Adipose tissue (tissue), 3 donors: ENCODE results near the gene TBCD. TPM values are rescaled to one million over a fixed set of nuclear protein-coding genes. Genes with fewer than 3 reads are reported as not detected.
"Not testable (repeated sequence)": the region's sequence is repeated elsewhere in the genome, so short reads cannot be mapped to it uniquely, and the experiment has no call there.

Source experiments
- H3K27ac ChIP-seq: one replicate; pipeline ENCODE4 v1.5.1; 2013; ENCODE audit warnings: low read depth, low read length
- WGBS, 3 donors: extraction: QIAGEN DNeasy Blood & Tissue Kit; methylation state at CpG; one replicate each; pipeline ENCODE4 v1.1.7; 2013; 5-methylcytosine and 5-hydroxymethylcytosine counted together
- polyA plus RNA-seq, 3 donors: library from polyadenylated mRNA; stranded (reverse); fragments of 200-250 nt; gene quantifications; one replicate each; pipeline ENCODE4 v1.2.3, GENCODE V29; 2013
- donor health status: healthy with polysubstance abuse.
- donor health status: Bipolar disorder and iron deficiency.
- donor health status: healthy.

The TBCD gene
- polyA plus RNA-seq, 3 donors: 42.1 to 145 (median 65.1) TPM

DNA sequence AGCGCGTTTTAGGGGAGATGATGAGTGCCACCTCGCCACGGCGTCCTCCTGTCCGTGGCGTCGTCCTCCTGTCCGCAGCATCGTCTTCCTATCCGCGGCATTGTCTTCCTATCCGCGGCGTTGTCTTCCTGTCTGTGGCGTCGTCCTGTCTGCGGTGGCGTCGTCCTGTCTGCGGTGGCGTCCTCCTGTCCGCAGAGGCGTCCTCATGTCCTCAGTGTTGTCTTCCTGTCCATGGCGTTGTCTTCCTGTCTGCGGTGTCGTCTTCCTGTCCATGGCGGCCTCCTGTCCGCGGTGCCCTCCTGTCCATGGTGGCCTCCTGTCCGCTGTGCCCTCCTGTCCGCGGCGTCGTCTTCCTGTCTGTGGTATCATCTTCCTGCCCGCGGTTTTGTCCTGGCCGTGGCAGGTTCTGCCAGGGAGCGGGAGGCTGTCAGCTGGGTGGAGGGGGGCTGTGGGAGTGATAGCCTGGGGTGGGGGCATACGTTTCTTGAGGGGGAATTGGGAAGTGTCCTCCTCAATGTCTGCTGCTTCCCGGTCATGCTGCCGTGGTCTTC, 30.9 kb downstream of the TBCD start:
- 52 to 83% (median 62%) methylated on average over 42 of the region's 42 CpGs for WGBS, 3 donors
- no peak overlapping the region for H3K27ac ChIP-seq

DNA sequence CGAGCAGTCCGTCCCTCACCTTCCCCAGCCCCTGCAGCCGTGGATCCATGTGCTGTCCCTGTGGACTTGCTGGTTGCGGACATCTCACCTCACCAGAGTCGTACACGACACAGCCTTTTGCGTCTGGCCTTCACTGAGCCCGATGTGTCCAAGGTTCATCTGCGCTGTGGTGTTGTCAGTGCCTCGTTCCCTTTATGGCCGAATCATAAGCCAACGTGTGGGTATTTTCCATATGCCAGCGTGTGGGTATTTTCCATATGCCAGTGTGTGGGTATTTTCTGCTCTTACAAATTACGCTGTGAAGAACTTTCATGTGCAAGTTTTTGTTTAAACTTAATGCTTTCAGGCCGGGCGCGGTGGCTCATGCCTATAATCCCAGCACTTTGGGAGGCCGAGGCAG, 31.6 kb downstream of the TBCD start:
- H3K27ac ChIP-seq: no peak overlapping the region
- WGBS, 3 donors: 91 to 93% (median 93%) methylated on average over 18 of the region's 18 CpGs

DNA sequence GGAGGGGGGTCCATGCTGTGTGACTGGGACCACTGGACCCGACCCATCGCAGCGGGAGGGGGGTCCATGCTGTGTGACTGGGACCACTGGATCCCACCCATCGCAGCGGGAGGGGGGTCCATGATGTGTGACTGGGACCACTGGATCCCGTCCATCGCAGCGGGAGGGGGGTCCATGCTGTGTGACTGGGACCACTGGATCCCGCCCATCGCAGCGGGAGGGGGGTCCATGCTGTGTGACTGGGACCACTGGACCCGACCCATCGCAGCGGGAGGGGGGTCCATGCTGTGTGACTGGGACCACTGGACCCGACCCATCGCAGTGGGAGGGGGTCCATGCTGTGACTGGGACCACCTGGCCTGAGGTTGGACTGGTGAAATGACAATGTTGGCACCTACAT, 33.7 kb downstream of the TBCD start:
- WGBS, 3 donors: 95 to 99% (median 96%) methylated on average over 8 to 16 of the region's 16 CpGs
- not testable (repeated sequence) for H3K27ac ChIP-seq

DNA sequence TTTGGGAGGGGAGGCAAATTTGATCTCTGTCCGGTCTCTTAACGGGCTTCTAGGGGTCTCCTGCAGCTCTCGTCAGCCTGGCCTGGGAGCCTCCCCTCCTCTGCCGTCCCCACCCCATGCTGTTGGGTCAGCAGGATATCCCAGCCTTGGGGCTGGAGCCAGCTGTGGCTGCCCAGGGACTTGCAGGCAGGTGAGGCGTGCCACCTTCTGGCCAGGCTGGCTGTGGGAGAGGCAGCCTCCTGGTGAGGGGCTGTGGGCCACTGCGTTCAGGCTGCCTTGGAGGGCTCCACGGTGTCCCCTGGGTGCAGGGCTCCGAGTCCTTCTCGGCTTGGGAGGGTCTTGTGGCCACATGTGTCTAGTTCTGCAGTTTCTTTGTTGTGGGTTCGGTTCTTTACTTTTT, 34.6 kb downstream of the TBCD start:
- no peak overlapping the region for H3K27ac ChIP-seq
- WGBS, 3 donors: 78 to 98% (median 94%) methylated on average over 9 to 10 of the region's 10 CpGs

DNA sequence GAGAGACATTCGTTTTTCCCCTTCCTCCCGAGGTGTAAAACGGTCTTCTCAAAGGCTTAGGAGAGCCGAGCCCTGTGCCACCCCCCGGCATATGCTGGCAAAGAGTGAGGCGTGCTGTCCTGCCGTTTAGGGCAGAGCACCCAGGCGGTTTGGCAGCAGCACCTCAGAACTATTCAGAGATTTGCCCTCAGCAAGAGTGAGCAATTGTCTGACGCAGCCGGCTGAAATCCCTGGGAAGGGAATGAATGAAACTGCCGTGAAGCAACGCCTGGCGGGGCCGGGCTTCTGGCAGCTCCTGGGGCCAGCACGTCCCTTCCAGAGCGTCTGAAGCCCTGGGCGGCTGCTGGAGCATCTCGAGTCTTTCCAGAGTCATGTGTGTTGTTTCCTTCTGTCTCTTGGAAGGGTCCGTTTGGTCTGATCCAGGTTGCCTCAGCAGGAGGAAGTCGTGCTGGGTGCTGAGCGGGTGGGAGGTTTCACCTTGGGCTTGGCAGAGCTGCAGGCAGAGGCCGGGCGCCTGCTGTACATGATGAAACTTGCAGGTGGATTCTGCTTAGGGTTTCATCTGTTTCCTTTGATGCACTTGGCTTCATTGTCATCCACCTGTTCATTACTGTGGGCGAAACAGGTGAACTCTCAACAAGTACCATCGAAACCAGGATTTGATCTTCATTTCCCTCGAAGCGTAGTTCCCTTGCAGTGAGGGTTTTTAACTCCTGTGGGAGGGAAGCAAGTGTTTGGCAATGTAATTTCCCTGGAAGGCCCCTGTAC, 35.4 kb downstream of the TBCD start:
- 65 to 84% (median 70%) methylated on average over 27 of the region's 27 CpGs for WGBS, 3 donors
- H3K27ac ChIP-seq: no peak overlapping the region

DNA sequence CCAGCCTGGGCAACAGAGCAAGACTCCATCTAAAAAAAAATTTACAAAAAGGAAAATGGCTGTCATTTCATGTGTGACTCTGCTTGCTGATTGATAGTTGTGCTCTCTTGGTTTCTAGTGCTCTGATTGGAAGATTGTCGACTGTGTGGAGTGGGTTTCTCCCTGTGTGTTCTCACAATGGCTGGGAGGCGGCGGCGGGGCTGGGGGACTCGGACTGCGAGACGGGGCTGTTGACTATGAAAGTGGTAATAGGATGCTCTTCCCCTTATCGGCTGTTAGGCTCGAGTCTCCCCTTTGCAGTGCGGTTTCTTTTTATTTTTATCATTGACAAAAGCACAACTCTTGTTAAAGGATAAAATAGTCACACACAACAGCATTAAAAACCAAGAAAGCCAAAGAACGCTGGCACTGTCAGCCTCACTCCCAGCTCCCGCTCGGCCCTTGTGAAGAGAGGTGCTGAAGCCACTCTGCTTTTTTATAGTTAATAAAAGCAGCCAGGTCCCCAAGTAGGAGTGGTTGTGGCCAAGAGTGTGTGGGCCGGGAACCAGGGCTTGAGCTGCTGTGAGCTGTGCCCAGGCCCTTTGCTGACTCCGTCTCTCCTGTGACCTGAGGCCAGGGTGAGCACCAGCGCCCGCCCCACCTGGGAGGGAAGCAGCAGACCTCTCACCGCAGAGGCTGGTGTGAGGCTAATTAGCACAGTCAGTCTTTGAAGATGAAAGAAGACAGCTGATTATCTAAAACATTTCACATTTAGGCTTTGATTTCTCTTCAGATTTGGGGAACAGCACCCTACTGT, 36.5 kb downstream of the TBCD start:
- no peak overlapping the region for H3K27ac ChIP-seq
- 89 to 94% (median 92%) methylated on average over 18 of the region's 18 CpGs for WGBS, 3 donors

DNA sequence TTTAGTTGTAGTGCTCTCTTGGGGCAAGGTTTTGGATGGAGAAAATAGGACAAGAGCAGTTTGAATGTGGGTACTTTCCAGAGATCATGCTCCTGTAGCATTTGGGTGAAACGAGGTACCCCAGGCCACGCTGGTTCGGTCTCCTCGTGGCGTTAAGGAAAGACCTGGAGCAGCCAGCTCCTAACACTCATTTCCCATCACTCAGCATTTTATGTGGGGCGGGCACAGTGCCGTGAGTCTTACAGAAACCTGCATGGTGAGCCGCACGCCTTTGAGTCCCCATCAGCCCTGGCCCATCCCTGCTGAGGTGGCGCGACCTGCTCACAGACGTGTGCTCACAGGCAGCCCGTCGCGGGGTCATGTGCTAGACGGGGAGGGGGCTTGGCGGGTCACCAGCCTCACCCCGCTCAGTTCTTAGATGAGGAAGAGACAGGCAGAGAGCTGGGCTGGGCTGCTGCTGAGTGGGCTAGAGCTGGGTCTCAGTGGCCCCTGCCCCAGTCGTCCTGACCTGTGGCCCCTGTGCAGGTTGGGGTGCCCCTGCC, 37.3 kb downstream of the TBCD start:
- 89 to 96% (median 93%) methylated on average over 19 of the region's 19 CpGs for WGBS, 3 donors
- H3K27ac ChIP-seq: no peak overlapping the region

DNA sequence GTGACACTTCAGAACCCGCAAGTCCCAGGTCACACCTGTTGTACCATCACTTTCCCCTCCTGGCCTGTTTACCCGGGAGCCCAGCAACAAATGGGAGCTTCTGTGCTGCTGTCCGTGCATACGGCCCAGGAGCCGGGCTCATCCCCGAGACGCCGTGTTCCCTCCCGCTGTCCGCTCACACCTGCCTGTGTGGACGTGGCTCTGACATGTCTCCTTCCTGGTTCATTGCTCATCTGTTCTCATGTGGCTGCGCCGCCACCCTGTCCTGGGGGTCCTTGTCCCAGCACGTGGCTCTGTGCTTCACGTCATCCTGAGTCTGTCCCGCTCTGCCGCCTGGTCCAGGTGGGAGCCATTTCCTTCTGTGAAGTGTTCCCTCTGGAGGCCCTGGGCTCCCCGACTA, 37.9 kb downstream of the TBCD start:
- WGBS, 3 donors: 96% methylated on average over 18 of the region's 18 CpGs
- no peak overlapping the region for H3K27ac ChIP-seq

DNA sequence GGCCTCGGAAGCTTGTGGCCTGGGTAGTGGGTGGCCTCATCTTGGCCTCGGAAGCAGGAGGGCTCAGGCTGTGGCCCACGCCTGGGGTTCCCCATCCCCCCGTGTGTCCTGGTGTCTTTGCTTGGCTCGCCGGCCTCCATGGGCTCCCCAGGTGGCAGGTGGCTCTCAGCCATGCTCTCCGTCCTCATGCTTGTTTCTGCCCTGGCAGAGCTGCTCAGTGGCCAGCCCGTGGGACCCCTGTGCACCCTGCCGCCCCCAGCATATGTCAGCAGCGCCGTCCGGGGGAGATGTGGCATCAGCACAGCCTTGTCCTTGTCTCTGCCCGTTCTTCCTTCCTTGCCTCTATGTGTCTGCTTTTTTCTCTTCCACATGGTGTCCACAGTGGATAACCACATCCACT, 38.5 kb downstream of the TBCD start:
- WGBS, 3 donors: 91 to 97% (median 96%) methylated on average over 10 to 13 of the region's 13 CpGs

DNA sequence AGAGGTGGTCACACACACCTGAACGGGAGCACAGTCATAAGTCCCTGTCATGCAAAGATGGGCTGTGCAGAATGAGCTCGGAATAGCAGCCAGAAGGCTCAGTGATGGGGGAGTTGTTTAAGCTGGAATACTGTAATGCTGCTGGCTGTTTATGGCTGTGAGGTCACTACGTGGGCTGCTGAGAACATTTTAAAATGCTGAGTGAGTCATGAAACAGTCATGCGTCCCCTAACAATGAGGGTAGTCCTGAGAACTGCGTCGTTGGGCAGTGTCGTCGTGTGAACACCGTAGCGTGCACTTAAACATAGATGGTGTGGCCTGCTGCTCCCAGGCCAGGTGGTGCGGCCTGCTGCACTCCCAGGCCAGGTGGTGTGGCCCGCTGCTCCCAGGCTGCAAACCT, 39.7 kb downstream of the TBCD start:
- no peak overlapping the region for H3K27ac ChIP-seq
- WGBS, 3 donors: 75 to 84% (median 80%) methylated on average over 12 of the region's 12 CpGs

More for the DNA sequence above, 38.5 kb downstream of the TBCD start:
- H3K27ac ChIP-seq: no peak overlapping the region

DNA sequence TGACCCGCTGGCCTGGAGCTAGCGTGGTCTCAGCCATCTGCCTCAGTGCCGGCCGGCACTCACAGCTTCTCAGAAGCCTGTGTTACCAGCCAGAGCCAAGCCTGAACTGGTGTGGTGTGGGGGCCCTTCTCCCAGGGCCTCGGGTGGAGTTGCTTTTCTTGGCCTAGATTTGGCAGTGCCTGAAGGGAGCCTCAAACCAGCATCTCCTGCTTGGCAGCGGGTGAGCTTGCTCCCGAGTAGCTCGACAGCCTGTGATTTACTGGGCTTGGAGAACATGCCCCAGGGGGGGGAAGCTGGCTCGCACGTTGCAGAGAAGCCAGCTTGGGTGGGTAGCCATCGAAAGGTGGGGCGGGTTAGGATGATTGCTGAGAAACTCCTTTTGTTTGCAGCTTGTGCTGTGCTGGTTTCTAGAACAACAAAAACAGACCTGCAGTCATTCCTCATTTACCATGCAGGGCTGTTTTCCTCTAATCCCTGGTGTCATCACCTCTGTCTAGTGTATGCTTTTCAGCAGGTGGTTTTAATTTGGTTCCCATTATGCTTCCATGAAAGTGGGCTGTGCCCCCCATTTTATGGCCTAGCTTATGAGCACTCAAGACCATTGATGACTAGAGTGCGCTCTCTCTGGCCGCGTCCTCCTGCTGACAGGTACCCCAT, 42.2 kb downstream of the TBCD start:
- H3K27ac ChIP-seq: no peak overlapping the region
- WGBS, 3 donors: 74 to 84% (median 75%) methylated on average over 15 of the region's 15 CpGs

DNA sequence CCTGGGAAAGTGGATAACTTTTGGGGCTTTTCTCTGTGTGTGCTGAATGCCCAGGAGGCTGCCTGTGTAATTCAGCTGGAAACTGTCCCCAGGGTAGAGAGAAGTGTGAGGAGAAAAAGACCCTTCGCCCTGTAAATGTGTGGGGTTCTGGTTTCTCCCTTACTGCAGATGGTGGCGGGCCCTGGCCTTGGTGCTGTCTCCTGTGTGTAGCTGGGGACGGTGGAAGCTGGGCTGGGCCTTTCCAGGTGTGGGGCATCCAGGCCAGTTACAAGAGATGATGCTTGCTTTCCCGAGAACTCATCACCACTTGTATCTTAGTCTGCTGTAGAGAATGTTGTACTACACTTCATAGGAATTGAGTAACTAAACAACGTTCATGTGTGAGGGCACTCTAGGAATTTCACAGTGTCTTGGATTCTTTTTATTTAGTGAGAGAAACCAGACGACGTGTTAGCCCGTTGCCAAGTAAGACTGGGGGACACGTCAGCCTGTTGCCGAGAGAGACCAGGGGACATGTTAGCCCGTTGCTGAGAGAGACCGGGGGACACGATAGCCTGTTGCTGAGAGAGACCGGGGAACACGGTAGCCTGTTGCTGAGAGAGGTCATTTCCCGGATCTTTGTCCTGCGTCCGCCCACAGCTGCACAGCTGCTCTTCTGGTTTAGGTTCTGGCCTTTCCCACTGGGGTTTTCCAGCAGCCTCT, 43.1 kb downstream of the TBCD start:
- no peak overlapping the region for H3K27ac ChIP-seq

DNA sequence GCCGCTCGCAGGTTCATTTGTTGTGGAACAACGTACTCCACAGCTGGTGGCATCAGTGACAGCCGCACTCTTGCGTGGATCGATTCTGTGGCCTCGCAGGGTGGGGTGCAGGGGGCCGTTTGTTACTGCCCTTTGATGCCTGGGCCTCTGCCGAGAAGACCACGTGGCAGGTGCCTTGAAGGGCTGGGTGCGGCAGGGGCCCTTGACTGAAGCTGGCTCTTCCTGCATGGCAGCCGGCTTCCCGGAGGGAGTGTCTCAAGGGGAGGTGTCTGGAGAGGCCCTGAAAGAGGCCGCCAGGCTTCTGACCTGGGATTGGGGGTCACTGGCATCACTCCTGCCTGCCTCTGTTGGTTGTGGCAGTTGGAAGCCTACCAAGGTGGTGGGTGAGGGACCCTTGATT, 43.8 kb downstream of the TBCD start:
- 79 to 93% (median 86%) methylated on average over 14 of the region's 14 CpGs for WGBS, 3 donors

More for the DNA sequence above, 43.1 kb downstream of the TBCD start:
- WGBS, 3 donors: 58 to 82% (median 75%) methylated on average over 18 of the region's 18 CpGs

DNA sequence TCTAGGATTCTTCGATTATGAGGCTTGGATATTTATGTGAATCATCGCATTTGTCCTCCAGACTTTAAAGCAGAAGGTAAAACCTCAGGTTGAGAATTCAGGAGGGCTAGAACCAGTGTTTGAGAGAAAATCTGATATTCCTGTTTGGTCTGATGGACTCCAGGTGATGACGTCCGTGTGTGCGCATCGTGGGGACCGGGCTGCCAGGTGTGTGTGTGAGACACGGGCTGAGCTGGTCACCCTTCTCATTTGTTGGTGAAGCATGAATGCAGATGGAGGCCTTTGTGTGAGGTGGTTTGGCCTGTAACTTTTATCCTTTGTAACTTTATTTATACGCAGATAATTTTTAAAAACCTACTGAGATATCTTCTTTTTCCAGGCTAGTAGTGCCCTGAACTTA, 45.2 kb downstream of the TBCD start:
- no peak overlapping the region for H3K27ac ChIP-seq
- 94 to 97% (median 95%) methylated on average over 9 of the region's 9 CpGs for WGBS, 3 donors

More for the DNA sequence above, 43.8 kb downstream of the TBCD start:
- H3K27ac ChIP-seq: no peak overlapping the region

DNA sequence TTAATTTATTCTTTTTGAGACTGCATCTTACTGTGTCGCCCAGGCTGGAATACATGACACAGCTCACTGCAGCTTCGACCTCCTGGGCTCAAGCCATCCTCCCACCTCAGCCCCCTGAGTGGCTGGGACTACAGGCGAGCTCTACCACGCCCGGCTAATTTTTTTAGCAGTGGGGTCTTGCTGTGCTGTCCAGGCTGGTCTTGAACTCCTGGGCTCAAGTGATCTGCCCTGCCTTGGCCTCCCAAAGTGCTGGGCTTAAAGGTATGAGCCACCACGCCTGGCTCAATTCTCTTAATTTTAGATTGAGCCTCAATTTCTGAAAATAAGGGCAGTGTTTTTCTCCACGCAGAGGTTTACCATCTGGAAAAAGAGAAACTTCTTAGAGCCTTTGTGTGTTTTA, 46.9 kb downstream of the TBCD start:
- 96 to 97% (median 97%) methylated on average over 7 of the region's 7 CpGs for WGBS, 3 donors
- H3K27ac ChIP-seq: no peak overlapping the region

DNA sequence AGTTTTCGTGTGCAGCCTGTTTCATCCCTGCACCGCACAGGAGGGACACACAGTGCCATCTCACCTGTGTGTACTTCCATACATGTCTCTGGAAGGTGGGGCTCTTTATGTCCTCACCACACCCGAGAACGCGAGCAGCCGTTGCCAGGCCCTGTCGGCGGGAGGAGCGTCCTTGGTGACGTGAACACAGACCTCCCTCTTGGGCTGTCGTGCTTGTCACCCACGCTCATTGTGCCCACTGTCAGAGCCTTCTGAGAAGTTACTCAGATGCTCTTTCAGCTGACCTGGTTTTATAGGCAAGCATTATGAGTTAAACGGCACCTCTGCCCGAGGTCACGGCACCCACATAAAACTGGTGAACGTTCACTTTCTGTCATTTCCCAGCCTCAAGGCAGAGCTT, 47.7 kb downstream of the TBCD start:
- H3K27ac ChIP-seq: no peak overlapping the region
- WGBS, 3 donors: 90 to 94% (median 91%) methylated on average over 16 of the region's 16 CpGs

DNA sequence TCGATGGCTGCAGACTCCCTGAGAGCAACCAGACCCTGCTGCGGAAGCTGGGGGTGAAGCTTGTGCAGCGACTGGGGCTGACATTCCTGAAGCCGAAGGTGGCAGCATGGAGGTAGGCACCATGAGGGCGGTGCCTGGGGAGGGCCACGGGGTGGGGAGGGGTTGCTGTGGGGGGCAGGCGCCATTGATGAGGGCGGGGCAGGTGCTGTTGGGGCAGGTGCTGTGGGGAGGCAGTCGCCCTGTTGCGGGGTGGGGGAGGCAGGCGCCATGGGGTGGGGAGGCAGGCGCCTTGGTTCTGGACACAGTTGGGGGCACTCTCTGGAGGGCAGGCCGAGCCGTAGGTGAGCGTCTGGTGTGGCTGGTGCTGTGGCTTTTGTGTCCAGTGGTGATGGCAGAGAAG, 49.0 kb downstream of the TBCD start:
- no peak overlapping the region for H3K27ac ChIP-seq
- WGBS, 3 donors: 96 to 98% (median 98%) methylated on average over 15 of the region's 15 CpGs

DNA sequence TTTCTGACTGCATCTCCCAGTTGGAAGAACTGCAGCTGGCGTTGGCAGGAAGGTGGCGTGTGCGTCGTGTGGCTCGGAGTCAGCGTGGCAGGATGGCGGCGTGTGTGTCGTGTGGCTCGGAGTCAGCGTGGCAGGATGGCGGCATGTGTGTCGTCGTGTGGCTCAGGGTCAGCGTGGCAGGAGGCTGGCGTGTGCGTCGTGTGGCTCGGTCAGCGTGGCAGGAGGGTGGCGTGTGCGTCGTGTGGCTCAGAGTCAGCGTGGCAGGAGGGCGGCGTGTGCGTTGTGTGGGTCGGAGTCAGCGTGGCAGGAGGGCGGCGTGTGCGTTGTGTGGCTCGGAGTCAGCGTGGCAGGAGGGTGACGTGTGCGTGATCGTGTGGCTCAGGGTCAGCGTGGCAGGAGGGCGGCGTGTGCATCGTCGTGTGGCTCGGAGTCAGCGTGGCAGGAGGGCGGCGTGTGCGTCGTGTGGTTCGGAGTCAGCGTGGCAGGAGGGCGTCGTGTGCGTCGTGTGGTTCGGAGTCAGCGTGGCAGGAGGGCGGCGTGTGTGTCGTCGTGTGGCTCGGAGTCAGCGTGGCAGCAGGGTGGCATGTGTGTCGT, 49.6 kb downstream of the TBCD start:
- no peak overlapping the region for H3K27ac ChIP-seq
- WGBS, 3 donors: 96% methylated on average over 62 to 63 of the region's 63 CpGs
